ENCODE data around the gene C20orf202. TPM values are rescaled to one million over a fixed set of nuclear protein-coding genes. Genes with fewer than 3 reads are reported as not detected.

C20orf202 gene
- total RNA-seq, 2 donors from 2014 or later = not detected

DNA sequence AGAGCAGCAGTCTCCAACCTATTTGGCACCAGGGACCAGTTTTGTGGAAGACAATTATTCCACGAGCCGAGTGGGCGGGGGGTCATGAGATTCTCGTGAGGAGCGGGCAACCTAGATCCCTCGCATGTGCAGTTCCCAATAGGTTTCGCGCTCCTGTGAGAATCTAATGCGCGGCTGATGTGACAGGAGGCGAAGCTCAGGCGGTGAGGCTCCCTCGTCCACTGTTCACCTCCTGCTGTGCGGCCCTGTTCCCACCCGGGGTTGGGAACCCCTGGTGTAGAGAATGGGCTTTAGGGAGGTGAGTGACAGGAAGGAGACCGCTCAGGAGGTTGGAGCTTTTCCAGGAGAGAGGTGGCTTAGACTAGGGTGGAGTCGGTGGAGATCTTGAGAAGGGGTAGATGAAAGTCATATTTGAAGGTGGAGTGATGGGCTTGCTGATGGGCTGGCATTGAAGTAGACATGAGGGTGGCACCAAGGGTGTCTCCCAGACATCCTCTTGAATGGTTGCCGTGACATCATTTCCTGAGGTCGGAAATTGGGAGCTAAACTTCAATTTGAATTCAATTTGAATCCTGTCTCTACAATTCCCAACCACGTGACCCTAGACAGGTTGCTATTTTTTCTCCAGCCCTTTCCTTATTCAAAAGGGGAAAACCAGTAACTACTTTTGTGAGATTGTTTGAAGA lies 21.1 kb downstream of the C20orf202 start:
- H3K36me3 ChIP-seq (ENCODE audit: control insufficient read depth, insufficient read depth, low read length) = no peaks in the 10 kb centered on the region
- no peak overlapping the region for H3K9ac ChIP-seq (ENCODE audit: extremely low read depth, low read length, poor library complexity, severe bottlenecking)
- no peak overlapping the region for H3K27ac Mint-ChIP-seq
- peaks cover 39% of the 10 kb centered on the region for H3K27me3 ChIP-seq (ENCODE audit: control insufficient read depth, insufficient read depth, low read length, poor library complexity, severe bottlenecking)
- 91 to 92% methylated on average over 6 to 20 of the region's 20 CpGs for WGBS, 2 experiments (ENCODE audit: insufficient coverage in 1 of 2, insufficient read length in 1 of 2)
- H3K4me1 Mint-ChIP-seq = peaks cover 3% of the 10 kb centered on the region
- H3K4me1 ChIP-seq (ENCODE audit: control insufficient read depth, insufficient read depth, low read length) = no peaks in the 10 kb centered on the region
- no peak overlapping the region for H3K4me3 Mint-ChIP-seq
- H3K4me3 ChIP-seq (ENCODE audit: low read length) = no peak overlapping the region
- H3K36me3 Mint-ChIP-seq (ENCODE audit: low read depth) = no peaks in the 10 kb centered on the region
- peaks cover 6% of the 10 kb centered on the region for H3K9me3 Mint-ChIP-seq
- no peak overlapping the region for H3K27ac ChIP-seq (ENCODE audit: low read depth, low read length)
- TF ChIP-seq, protein P1, sequence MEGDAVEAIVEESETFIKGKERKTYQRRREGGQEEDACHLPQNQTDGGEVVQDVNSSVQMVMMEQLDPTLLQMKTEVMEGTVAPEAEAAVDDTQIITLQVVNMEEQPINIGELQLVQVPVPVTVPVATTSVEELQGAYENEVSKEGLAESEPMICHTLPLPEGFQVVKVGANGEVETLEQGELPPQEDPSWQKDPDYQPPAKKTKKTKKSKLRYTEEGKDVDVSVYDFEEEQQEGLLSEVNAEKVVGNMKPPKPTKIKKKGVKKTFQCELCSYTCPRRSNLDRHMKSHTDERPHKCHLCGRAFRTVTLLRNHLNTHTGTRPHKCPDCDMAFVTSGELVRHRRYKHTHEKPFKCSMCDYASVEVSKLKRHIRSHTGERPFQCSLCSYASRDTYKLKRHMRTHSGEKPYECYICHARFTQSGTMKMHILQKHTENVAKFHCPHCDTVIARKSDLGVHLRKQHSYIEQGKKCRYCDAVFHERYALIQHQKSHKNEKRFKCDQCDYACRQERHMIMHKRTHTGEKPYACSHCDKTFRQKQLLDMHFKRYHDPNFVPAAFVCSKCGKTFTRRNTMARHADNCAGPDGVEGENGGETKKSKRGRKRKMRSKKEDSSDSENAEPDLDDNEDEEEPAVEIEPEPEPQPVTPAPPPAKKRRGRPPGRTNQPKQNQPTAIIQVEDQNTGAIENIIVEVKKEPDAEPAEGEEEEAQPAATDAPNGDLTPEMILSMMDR (conservative IDR thresholded peaks at IDR 0.05) = no peak
- no peaks in the 10 kb centered on the region for H3K9me3 ChIP-seq (ENCODE audit: control insufficient read depth, low read length)
- no peak for DNase-seq
- H3K27me3 Mint-ChIP-seq (ENCODE audit: insufficient read depth) = peaks cover 65% of the 10 kb centered on the region

DNA sequence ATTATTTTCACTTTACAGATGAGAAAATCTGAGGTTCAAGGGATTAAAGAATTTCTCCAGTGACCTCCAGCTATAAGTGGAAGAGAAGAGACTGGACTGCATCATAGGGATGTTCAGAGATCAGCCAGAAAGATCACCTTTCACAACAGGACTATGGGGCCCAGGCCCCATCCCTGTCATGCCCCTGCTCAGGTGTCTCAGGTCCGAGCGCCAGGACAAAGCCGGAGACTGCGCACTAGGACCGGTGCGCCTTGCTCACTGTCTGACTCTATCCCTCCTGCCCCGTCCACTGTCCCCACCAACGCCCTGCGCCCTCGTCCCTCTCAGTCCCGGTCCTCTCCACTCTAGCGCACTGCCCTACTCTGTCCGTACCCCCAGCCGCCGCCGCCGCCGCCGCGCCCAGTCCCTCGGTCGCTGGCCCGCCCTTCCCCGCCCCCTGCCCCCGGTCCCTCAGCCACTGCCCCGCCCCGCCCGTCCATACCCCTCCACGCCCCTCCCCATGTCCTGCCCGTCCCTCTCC lies 22.1 kb downstream of the C20orf202 start:
- no peaks in the 10 kb centered on the region for H3K36me3 ChIP-seq (ENCODE audit: control insufficient read depth, insufficient read depth, low read length)
- H3K9me3 ChIP-seq (ENCODE audit: control insufficient read depth, low read length) = no peaks in the 10 kb centered on the region
- H3K27me3 Mint-ChIP-seq (ENCODE audit: insufficient read depth) = peaks cover 65% of the 10 kb centered on the region
- H3K9me3 Mint-ChIP-seq = peaks cover 5% of the 10 kb centered on the region
- 0 to 1% methylated on average over 6 to 21 of the region's 30 CpGs for WGBS, 2 experiments (ENCODE audit: insufficient coverage in 1 of 2, insufficient read length in 1 of 2)
- no peak for DNase-seq
- no peak overlapping the region for H3K9ac ChIP-seq (ENCODE audit: extremely low read depth, low read length, poor library complexity, severe bottlenecking)
- peaks cover 49% of the 10 kb centered on the region for H3K27me3 ChIP-seq (ENCODE audit: control insufficient read depth, insufficient read depth, low read length, poor library complexity, severe bottlenecking)
- H3K36me3 Mint-ChIP-seq (ENCODE audit: low read depth) = no peaks in the 10 kb centered on the region
- no peaks in the 10 kb centered on the region for H3K4me1 ChIP-seq (ENCODE audit: control insufficient read depth, insufficient read depth, low read length)
- peaks cover 3% of the 10 kb centered on the region for H3K4me1 Mint-ChIP-seq
- H3K27ac Mint-ChIP-seq = no peak overlapping the region
- H3K27ac ChIP-seq (ENCODE audit: low read depth, low read length) = no peak overlapping the region
- TF ChIP-seq, protein P1 (conservative IDR thresholded peaks at IDR 0.05) = no peak
- H3K4me3 ChIP-seq (ENCODE audit: low read length) = peak overlapping the region; percentile 79
- peak overlapping the region; percentile 70 for H3K4me3 Mint-ChIP-seq

DNA sequence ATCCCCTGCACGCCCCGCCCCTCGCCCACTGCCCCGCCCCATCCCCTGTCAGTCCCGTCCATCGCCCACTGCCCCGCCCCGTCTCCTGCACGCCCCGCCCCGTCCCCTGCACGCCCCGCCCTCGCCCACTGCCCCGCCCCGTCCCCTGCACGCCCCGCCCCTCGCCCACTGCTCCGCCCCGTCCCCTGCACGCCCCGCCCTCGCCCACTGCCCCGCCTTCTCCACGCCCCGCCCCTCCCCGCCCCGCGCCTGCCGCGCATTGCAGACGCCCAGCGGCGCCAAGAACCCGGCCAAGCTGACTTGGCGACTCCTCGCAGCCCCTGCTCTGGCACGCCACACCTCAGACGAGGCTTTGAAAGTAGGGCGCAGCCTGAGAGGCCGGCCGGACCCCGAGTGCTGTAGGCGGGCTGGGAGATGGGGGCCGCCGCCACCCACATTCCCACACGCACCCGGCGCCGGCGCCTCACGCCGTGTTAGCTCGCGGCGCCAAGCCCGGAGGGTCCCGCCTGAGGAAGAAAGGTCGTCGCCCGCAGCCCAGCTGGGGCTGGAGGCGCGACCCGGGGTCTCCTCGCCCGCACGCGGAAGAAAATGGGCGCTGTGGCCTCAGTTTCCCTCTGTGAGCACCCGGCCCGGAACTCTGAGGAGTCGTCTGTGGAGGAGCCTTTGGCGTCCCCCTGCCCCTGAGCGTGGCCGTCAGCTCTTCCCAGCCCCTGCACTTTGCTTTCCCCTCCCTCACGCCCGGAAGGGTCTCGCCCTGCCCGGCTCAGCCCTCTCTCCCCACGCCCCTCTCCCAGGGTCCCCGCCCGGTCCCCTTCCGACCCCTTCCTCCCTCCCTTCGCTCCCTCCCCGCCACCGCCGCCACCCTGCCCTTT lies 22.8 kb downstream of the C20orf202 start, which contains the start of gene RAD21L1:
Gene RAD21L1, plus strand, starts transcription at position 262 of the 872 bp plus-strand sequence. CDS start 2,410 bp downstream, outside the sequence.
- Mint-ChIP-seq H3K9me3 (peaks cover under 1% of the 10 kb centered on the region), H3K4me3 (peak within 1 kb of the TSS; percentile 70), H3K36me3 (ENCODE audit: low read depth) (no peaks in the 10 kb centered on the region), H3K4me1 (peaks cover 3% of the 10 kb centered on the region), H3K27ac (no peak within 1 kb of the TSS), H3K27me3 (ENCODE audit: insufficient read depth) (peaks cover 65% of the 10 kb centered on the region)
- Histone ChIP-seq H3K9me3 (ENCODE audit: control insufficient read depth, low read length) (no peaks in the 10 kb centered on the region), H3K36me3 (ENCODE audit: control insufficient read depth, insufficient read depth, low read length) (no peaks in the 10 kb centered on the region), H3K27me3 (ENCODE audit: control insufficient read depth, insufficient read depth, low read length, poor library complexity, severe bottlenecking) (peaks cover 54% of the 10 kb centered on the region), H3K4me3 (ENCODE audit: low read length) (peak within 1 kb of the TSS; percentile 79), H3K4me1 (ENCODE audit: control insufficient read depth, insufficient read depth, low read length) (no peaks in the 10 kb centered on the region), H3K9ac (ENCODE audit: extremely low read depth, low read length, poor library complexity, severe bottlenecking) (peak within 1 kb of the TSS; percentile 44), H3K27ac (ENCODE audit: low read depth, low read length) (no peak within 1 kb of the TSS)
- 0 to 1% methylated on average over 21 to 83 of the region's 88 CpGs for WGBS, 2 experiments (ENCODE audit: insufficient coverage in 1 of 2, insufficient read length in 1 of 2)
- peak; percentile 99 for DNase-seq
- TF ChIP-seq, protein P1 (conservative IDR thresholded peaks at IDR 0.05) = no peak

Measured in endodermal cell (in vitro differentiated cells).